Stimulated activated naive CD8-positive, alpha-beta T cell treated with anti-CD3 and anti-CD28 coated beads, Interleukin-15, amount 100 ng/mL, for 72 hours (primary cell): ENCODE results near the gene OVCA2.

Experiments used
- ATAC-seq: fragments of 150-1000 bp; cut with Tn5 transposase; 2 replicates; pipeline ENCODE4 v1.10.0; 2021; ENCODE audit warnings: mild to moderate bottlenecking, moderate library complexity
- DNase-seq, 2 donors: peaks; one replicate each; pipeline ENCODE4 v3.0.0; 2021 to 2022
- H3K27ac Mint-ChIP-seq, 2 donors: one replicate each; pipeline ENCODE4 v1.8.0; 2022; ENCODE audit warnings: mild to moderate bottlenecking in 2 of 2, mixed read lengths in 2 of 2, moderate library complexity in 2 of 2
- H3K27me3 Mint-ChIP-seq: one replicate; pipeline ENCODE4 v1.8.0; 2022; ENCODE audit warnings: mixed read lengths
- H3K4me1 Mint-ChIP-seq: one replicate; pipeline ENCODE4 v1.8.0; 2022; ENCODE audit warnings: mild to moderate bottlenecking, mixed read lengths
- H3K4me3 Mint-ChIP-seq, 2 donors: one replicate each; pipeline ENCODE4 v1.8.0; 2022; ENCODE audit warnings: mild to moderate bottlenecking in 2 of 2, mixed read lengths in 2 of 2, moderate library complexity in 1 of 2
- H3K9me3 Mint-ChIP-seq, 2 donors: one replicate each; pipeline ENCODE4 v1.8.0; 2022; ENCODE audit warnings: mixed read lengths in 2 of 2

The OVCA2 gene

DNA sequence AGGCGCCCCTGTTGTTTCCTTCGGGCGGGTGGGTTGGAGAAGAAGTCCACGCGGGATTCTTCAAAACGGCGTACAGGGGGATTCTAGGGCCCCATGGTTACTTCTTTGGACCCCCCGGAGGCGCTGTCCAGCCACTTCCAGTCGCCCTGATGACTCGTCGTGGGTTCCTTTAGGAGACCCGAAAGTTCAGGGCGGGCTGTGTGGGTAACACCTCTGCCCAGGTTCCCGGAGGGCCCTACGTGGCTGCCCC, 12.4 kb downstream of the OVCA2 start:
- Mint-ChIP-seq H3K27ac (peak overlapping the region; percentile 85 to 86), H3K4me3 (peak overlapping the region; percentile 85), H3K4me1 (peaks cover 40% of the 10 kb centered on the region), H3K9me3 (no peaks in the 10 kb centered on the region), H3K27me3 (peaks cover 18% of the 10 kb centered on the region)
- ATAC-seq (no peak), DNase-seq (no peak)

DNA sequence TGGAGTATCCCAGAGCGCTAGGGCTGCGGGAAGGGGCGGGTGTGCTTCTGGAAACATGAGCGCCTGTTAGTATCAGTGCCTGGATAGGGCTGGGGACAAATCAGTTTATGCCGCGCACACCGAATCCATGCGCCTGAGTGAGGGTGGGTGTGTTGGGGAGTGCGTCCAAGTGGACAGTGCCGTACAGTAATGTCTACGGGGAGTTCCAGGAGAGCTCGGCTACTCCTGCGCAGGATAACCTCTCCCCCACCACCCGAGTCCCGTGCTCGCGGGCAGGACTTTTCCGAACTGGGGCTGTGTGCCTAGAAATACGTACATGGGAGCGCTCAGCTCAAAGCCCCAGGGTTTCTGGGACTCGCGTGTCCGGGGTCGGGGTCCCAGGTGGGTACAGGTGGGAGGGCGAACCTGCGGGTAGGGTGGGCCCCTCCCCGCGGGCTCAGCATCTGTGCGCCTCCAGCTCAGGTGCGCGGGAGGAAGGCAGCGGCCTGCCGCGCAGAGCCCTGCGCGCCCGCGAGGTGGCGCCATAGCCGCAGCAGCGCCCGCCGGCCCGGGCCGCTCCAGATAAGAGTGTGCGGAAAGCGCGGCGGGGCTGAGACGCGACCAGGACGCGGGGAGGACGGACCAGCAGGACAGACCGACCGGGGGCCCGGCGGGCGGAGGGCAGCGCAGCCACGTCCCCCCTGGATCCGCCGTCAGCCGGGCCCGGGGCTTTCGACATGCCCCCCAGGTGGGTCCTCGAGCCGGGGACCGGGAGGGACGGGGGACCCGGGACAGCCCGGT, 12.9 kb downstream of the OVCA2 start, which contains the start of gene HIC1:
Gene HIC1, plus strand, starts transcription at position 592 of the 780 bp plus-strand sequence. CDS start 1,588 bp downstream, outside the sequence.
- peaks cover 41% of the 10 kb centered on the region for H3K4me1 Mint-ChIP-seq
- H3K4me3 Mint-ChIP-seq, result peak within 1 kb of the TSS; percentile 85
- peak within 1 kb of the TSS; percentile 85 to 86 for H3K27ac Mint-ChIP-seq
- ATAC-seq, result peak; percentile 72
- no peaks in the 10 kb centered on the region for H3K9me3 Mint-ChIP-seq
- peaks cover 18% of the 10 kb centered on the region for H3K27me3 Mint-ChIP-seq
- DNase-seq, result peak; percentile 87 to 92

DNA sequence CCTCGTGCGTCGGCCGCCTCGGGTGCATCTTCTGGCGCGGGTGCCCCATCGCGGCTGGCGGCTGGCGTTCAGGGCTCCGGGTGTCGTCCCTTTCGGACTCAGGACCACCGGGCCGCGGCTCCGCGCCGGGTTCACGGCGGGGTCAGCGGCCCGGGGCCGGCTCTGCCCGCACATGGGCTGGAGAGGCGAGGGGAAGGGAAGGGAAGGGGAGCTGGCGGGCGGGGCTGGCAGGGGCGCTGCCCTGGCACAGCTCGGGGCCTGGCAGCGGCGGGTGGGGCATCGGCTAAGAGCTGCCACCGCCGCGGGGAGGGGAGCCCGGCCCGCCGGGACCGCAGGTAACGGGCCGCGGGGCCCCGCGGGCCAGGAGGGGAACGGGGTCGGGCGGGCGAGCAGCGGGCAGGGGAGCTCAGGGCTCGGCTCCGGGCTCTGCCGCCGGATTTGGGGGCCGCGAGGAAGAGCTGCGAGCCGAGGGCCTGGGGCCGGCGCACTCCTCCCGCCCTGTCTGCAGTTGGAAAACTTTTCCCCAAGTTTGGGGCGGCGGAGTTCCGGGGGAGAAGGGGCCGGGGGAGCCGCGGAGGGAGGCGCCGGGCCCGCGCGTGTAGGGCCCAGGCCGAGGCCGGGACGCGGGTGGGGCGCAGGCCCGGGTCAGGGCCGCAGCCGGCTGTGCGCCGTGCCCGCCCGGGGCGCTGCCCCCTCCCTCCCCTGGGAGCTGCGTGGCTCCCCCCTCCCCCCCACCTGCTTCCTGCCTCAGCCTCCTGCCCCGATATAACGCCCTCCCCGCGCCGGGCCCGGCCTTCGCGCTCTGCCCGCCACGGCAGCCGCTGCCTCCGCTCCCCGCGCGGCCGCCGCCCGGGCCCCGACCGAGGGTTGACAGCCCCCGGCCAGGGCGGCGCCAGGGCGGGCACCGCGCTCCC, 13.7 kb downstream of the OVCA2 start:
- ATAC-seq, result peak; percentile 7
- peak; percentile 54 to 62 for DNase-seq

DNA sequence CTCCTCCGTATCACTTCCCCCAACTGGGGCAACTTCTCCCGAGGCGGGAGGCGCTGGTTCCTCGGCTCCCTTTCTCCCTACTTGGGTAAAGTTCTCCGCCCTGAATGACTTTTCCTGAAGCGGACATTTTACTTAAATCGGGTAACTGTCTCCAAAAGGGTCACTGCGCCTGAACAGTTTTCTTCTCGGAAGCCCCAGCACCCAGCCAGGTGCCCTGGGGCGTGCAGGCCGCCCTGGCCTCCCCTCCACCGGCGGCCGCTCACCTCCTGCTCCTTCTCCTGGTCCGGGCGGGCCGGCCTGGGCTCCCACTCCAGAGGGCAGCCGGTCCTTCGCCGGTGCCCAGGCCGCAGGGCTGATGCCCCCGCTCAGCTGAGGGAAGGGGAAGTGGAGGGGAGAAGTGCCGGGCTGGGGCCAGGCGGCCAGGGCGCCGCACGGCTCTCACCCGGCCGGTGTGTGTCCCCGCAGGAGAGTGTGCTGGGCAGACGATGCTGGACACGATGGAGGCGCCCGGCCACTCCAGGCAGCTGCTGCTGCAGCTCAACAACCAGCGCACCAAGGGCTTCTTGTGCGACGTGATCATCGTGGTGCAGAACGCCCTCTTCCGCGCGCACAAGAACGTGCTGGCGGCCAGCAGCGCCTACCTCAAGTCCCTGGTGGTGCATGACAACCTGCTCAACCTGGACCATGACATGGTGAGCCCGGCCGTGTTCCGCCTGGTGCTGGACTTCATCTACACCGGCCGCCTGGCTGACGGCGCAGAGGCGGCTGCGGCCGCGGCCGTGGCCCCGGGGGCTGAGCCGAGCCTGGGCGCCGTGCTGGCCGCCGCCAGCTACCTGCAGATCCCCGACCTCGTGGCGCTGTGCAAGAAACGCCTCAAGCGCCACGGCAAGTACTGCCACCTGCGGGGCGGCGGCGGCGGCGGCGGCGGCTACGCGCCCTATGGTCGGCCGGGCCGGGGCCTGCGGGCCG, 14.7 kb downstream of the OVCA2 start:
- Mint-ChIP-seq H3K4me3 (peak overlapping the region; percentile 79 to 86), H3K27me3 (peaks cover 9% of the 10 kb centered on the region), H3K4me1 (peaks cover 57% of the 10 kb centered on the region), H3K9me3 (no peaks in the 10 kb centered on the region), H3K27ac (peak overlapping the region in 1 of 2 donors; percentile 89)
- ATAC-seq (no peak), DNase-seq (peak; percentile 73 to 81)

More for the DNA sequence above, 13.7 kb downstream of the OVCA2 start:
- Mint-ChIP-seq H3K4me1 (peaks cover 49% of the 10 kb centered on the region), H3K27ac (peak overlapping the region; percentile 42 to 46), H3K9me3 (no peaks in the 10 kb centered on the region), H3K27me3 (peaks cover 18% of the 10 kb centered on the region), H3K4me3 (peak overlapping the region; percentile 79 to 86)

DNA sequence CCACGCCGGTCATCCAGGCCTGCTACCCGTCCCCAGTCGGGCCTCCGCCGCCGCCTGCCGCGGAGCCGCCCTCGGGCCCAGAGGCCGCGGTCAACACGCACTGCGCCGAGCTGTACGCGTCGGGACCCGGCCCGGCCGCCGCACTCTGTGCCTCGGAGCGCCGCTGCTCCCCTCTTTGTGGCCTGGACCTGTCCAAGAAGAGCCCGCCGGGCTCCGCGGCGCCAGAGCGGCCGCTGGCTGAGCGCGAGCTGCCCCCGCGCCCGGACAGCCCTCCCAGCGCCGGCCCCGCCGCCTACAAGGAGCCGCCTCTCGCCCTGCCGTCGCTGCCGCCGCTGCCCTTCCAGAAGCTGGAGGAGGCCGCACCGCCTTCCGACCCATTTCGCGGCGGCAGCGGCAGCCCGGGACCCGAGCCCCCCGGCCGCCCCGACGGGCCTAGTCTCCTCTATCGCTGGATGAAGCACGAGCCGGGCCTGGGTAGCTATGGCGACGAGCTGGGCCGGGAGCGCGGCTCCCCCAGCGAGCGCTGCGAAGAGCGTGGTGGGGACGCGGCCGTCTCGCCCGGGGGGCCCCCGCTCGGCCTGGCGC, 15.4 kb downstream of the OVCA2 start:
- H3K27ac Mint-ChIP-seq, result no peak overlapping the region
- H3K9me3 Mint-ChIP-seq, result no peaks in the 10 kb centered on the region
- H3K4me3 Mint-ChIP-seq, result peak overlapping the region in 1 of 2 donors; percentile 68
- peak in 1 of 2 donors; percentile 57 for DNase-seq
- ATAC-seq, result no peak
- peaks cover 1% of the 10 kb centered on the region for H3K27me3 Mint-ChIP-seq
- H3K4me1 Mint-ChIP-seq, result peaks cover 55% of the 10 kb centered on the region

DNA sequence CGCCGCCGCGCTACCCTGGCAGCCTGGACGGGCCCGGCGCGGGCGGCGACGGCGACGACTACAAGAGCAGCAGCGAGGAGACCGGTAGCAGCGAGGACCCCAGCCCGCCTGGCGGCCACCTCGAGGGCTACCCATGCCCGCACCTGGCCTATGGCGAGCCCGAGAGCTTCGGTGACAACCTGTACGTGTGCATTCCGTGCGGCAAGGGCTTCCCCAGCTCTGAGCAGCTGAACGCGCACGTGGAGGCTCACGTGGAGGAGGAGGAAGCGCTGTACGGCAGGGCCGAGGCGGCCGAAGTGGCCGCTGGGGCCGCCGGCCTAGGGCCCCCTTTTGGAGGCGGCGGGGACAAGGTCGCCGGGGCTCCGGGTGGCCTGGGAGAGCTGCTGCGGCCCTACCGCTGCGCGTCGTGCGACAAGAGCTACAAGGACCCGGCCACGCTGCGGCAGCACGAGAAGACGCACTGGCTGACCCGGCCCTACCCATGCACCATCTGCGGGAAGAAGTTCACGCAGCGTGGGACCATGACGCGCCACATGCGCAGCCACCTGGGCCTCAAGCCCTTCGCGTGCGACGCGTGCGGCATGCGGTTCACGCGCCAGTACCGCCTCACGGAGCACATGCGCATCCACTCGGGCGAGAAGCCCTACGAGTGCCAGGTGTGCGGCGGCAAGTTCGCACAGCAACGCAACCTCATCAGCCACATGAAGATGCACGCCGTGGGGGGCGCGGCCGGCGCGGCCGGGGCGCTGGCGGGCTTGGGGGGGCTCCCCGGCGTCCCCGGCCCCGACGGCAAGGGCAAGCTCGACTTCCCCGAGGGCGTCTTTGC, 16.2 kb downstream of the OVCA2 start:
- ATAC-seq (no peak), DNase-seq (peak in 1 of 2 donors; percentile 54)
- Mint-ChIP-seq H3K27me3 (no peaks in the 10 kb centered on the region), H3K9me3 (no peaks in the 10 kb centered on the region), H3K27ac (peak overlapping the region in 1 of 2 donors; percentile 48), H3K4me3 (peak overlapping the region in 1 of 2 donors; percentile 68), H3K4me1 (peaks cover 59% of the 10 kb centered on the region)

DNA sequence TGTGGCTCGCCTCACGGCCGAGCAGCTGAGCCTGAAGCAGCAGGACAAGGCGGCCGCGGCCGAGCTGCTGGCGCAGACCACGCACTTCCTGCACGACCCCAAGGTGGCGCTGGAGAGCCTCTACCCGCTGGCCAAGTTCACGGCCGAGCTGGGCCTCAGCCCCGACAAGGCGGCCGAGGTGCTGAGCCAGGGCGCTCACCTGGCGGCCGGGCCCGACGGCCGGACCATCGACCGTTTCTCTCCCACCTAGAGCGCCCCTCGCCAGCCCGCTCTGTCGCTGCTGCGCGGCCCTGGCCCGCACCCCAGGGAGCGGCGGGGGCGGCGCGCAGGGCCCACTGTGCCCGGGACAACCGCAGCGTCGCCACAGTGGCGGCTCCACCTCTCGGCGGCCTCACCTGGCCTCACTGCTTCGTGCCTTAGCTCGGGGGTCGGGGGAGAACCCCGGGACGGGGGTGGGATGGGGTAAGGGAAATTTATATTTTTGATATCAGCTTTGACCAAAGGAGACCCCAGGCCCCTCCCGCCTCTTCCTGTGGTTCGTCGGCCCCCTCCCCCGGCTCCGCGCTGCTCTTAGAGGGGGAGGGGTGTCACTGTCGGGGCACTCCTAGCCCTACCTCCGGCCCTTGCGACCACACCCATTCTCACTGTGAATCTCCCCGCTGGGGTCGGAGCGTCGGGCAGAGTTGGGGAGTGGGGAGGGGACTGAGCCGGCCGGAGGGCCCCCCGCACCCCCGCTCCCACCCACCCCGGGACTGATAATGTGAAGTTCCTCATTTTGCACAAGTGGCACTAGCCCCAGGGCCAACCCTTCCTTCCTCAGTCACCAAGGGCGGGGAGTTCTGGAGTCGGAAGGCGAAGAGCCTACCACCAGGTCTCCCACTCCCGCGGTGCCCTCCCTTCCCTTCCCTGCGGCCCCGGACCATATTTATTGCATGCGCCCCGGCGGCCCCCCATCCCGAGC, 17.0 kb downstream of the OVCA2 start:
- ATAC-seq, result no peak
- H3K4me3 Mint-ChIP-seq, result peak overlapping the region; percentile 49 to 79
- H3K27ac Mint-ChIP-seq, result peak overlapping the region in 1 of 2 donors; percentile 96
- peaks cover 59% of the 10 kb centered on the region for H3K4me1 Mint-ChIP-seq
- no peaks in the 10 kb centered on the region for H3K9me3 Mint-ChIP-seq
- no peaks in the 10 kb centered on the region for H3K27me3 Mint-ChIP-seq
- DNase-seq, result peak; percentile 76 to 77

DNA sequence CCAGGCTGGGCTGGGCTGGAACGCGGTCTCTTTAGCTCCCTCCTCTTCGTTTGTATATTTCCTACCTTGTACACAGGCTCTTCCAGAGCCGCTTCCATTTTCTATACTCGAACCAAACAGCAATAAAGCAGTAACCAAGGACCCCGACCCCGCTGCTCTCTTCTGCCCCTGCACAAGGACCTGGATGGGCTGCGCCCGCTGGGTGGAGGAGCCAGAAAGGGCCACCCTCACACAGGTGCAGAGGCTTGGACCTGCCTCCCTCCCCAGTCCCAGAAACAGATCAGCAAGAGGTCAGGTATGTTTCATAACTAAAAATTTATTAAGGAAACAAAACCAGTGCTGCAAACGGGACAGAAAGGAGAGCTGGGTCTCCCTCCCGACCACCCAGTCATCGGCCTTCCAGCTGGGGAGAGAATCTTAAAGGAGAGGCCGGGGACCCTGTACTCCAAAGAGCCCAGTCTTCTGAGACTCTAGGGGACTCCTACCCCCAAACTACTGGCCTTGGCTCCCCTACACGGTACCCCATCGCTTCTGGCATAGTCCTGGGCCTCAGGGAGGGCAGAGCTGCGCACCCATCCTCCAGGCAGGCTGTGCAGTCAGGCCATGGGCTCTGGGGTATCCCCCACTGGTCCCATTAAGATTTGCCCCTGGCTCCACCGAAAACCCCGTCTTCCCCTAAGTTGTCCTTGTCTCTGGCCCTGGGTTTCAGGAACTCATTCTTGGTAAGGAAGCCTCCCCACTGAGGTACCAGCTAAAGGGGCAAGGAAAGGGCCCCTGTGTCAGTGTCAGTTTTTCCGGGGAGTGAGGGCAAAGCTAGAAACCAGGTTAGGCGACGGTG, 17.9 kb downstream of the OVCA2 start:
- no peak for ATAC-seq
- DNase-seq, result no peak
- Mint-ChIP-seq H3K4me1 (peaks cover 58% of the 10 kb centered on the region), H3K27ac (peak overlapping the region in 1 of 2 donors; percentile 96), H3K9me3 (no peaks in the 10 kb centered on the region), H3K4me3 (peak overlapping the region; percentile 49 to 79), H3K27me3 (no peaks in the 10 kb centered on the region)

DNA sequence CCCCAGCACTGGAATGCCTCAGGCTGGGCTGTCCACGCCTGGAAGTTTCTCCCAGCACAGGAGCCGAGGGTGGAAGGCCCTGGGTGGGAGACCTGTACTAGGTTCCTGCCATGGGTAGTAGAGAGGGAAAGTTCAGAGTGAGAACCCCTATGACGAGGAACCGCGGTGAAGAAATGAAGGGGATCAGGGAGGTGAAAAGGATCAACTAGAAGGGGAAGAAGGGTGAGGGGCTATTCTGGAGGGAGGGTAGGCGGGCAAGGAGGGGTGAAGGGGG, 18.5 kb downstream of the OVCA2 start:
- DNase-seq (no peak), ATAC-seq (no peak)
- Mint-ChIP-seq H3K4me3 (no peak overlapping the region), H3K27ac (peak overlapping the region in 1 of 2 donors; percentile 96), H3K27me3 (no peaks in the 10 kb centered on the region), H3K9me3 (no peaks in the 10 kb centered on the region), H3K4me1 (peaks cover 64% of the 10 kb centered on the region)

DNA sequence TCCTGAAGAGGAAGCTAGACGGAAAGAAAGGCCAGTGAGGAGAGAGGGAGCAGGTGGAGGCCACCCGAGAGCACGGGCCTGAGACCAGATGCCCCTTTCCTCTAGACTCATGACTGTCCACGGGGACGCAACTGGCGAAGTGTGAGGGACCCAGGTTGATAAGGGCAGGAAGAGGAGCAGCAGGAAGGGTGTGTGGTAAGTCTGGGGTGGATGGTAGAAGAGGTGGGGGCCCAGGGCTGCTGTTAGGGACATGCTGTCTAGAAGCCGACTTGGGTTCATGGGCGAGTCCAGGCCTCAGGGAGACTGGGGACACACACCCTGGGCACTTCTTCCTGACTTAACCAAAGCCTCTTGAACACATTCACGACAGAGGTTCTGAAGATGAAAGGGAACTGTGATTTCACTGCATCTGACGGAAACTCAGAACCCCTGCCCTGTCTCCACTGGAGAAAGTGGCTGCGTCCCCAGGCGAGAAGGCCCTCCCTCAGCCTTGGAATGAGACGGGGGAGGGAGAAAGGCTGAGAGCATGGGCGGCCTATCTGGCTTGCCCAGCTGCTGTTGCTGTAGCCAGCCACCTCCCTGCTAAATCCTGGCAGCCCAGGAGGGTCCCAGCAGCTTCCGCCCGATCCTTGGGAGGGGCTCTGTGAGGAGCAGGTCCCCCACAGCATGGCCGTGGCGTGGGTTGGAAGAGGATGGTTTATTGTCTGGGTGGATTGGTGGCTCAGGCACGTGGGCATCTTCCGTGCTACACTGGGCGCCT, 19.0 kb downstream of the OVCA2 start:
- ATAC-seq (no peak), DNase-seq (no peak)
- Mint-ChIP-seq H3K4me3 (peak overlapping the region in 1 of 2 donors; percentile 15), H3K27me3 (no peaks in the 10 kb centered on the region), H3K4me1 (peaks cover 67% of the 10 kb centered on the region), H3K27ac (peak overlapping the region; percentile 14 to 96), H3K9me3 (no peaks in the 10 kb centered on the region)

DNA sequence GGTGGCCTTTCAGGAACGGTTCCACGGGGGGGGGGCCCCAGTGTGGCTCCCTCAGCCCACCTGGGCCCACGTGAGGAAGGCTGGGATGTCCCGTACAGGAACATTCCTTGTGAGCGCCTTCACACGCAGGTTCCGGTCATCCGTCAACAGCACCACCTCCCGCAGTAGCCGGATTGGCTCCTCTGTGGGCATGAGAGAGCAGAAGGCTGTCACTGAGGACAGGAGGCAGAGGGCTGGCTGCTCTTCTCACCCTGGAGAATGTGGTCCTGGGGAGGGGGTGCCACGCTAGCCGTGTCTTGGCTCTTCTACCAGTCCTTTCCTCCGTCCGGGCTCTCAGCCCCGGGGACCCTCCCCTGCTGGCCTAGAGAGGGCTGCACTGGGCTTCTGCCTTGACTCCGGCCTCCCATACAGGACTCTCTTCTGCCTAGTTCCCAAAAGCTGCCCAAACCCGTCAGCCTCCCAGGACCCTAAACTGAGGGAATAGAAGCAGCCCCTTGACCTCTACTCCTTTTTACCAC, 19.7 kb downstream of the OVCA2 start:
- Mint-ChIP-seq H3K27ac (peak overlapping the region in 1 of 2 donors; percentile 89), H3K9me3 (no peaks in the 10 kb centered on the region), H3K4me1 (peaks cover 67% of the 10 kb centered on the region), H3K27me3 (no peaks in the 10 kb centered on the region), H3K4me3 (no peak overlapping the region)
- DNase-seq (no peak), ATAC-seq (no peak)
